HepG2 (cell line): ENCODE data around the gene AMPD2. TPM values are rescaled to one million over a fixed set of nuclear protein-coding genes. Genes with fewer than 3 reads are reported as not detected.

Experiments used
- DPF2 ChIP-seq: sonication (generic); formaldehyde crosslinking; IDR thresholded peaks from 2 replicates; pipeline ENCODE4 v1.4.0; 2020; ENCODE audit warnings: mild to moderate bottlenecking, low read depth, missing genetic modification reagents, borderline replicate concordance
- KLF13 ChIP-seq: sonication (generic); formaldehyde crosslinking; IDR thresholded peaks from 2 replicates; pipeline ENCODE4 v1.4.0; 2020; ENCODE audit warnings: mild to moderate bottlenecking, missing genetic modification reagents
- RBM22 ChIP-seq: fragments of 200-400 bp; formaldehyde crosslinking; optimal IDR thresholded peaks from 2 replicates; pipeline ENCODE3; 2017; ENCODE audit warnings: mild to moderate bottlenecking, low read length, moderate library complexity
- WIZ ChIP-seq: sonication (generic); formaldehyde crosslinking; IDR thresholded peaks from 2 replicates; pipeline ENCODE4 v1.5.1; 2020; ENCODE audit warnings: mild to moderate bottlenecking, missing genetic modification reagents
- ZNF776 ChIP-seq: sonication (generic); formaldehyde crosslinking; IDR thresholded peaks from 2 replicates; pipeline ENCODE4 v1.4.0; 2020; ENCODE audit warnings: mild to moderate bottlenecking, missing genetic modification reagents
- ZNF780A ChIP-seq: sonication (generic); formaldehyde crosslinking; IDR thresholded peaks from 2 replicates; pipeline ENCODE4 v1.8.0; 2022; ENCODE audit warnings: mild to moderate bottlenecking, missing genetic modification reagents, moderate library complexity
- polyA plus RNA-seq, 8 experiments: library from polyadenylated mRNA; depleted of rRNA in 3 of 8; stranded (reverse) in 7 of 8; unstranded in 1 of 8; fragments of >200 nt; fragmentation: Illumina TruSeq in 4 of 8; extraction: Trizol in 4 of 8; gene quantifications; 2 replicates each; pipeline versions ENCODE4 v1.2.1 to v1.2.3, GENCODE V29; 2011 to 2016; ENCODE audit warnings: low read depth in 4 of 8, missing spikeins in 1 of 8, mixed read lengths in 1 of 8; ENCODE audit not compliant: insufficient read depth in 1 of 8
- total RNA-seq, 5 experiments: library from RNA; depleted of rRNA; stranded (reverse); fragments of >200 nt; fragmentation: Illumina TruSeq; extraction: Trizol; gene quantifications; 2 replicates each; pipeline ENCODE4 v1.2.3, GENCODE V29; 2016; ENCODE audit warnings: low read depth in 1 of 5
- TF ChIP-seq, protein P1 (sequence below): sonication (generic); formaldehyde crosslinking; IDR thresholded peaks from 2 replicates; pipeline ENCODE4 v1.5.1; 2020; ENCODE audit warnings: missing genetic modification reagents, mild to moderate bottlenecking, borderline replicate concordance
- TF ChIP-seq, protein P2 (sequence below): sonication (generic); formaldehyde crosslinking; IDR thresholded peaks from 2 replicates; pipeline ENCODE4 v1.5.1; 2020; ENCODE audit warnings: mild to moderate bottlenecking, missing genetic modification reagents, borderline replicate concordance
- TF ChIP-seq, protein P3 (sequence below): sonication (generic); formaldehyde crosslinking; IDR thresholded peaks from 2 replicates; pipeline ENCODE4 v1.5.1; 2020; ENCODE audit warnings: mild to moderate bottlenecking, missing genetic modification reagents, moderate library complexity
- TF ChIP-seq, protein P4 (sequence below): sonication (generic); formaldehyde crosslinking; IDR thresholded peaks from 2 replicates; pipeline ENCODE4 v1.8.0; 2022; ENCODE audit warnings: low read depth, missing genetic modification reagents
- TF ChIP-seq, protein P5 (sequence below): sonication (generic); formaldehyde crosslinking; IDR thresholded peaks from 2 replicates; pipeline ENCODE4 v1.4.0; 2020; ENCODE audit warnings: missing genetic modification reagents
- TF ChIP-seq, protein P6 (sequence below): sonication (generic); formaldehyde crosslinking; IDR thresholded peaks from 2 replicates; pipeline ENCODE4 v1.5.0; 2020; ENCODE audit warnings: missing genetic modification reagents, mild to moderate bottlenecking, borderline replicate concordance

The AMPD2 gene
- total and polyA plus RNA-seq, 2 of the 13 experiments (the other 11 are each of a cell fraction or from before 2014, with no cell fraction given): 62.3 to 82.0 TPM

DNA sequence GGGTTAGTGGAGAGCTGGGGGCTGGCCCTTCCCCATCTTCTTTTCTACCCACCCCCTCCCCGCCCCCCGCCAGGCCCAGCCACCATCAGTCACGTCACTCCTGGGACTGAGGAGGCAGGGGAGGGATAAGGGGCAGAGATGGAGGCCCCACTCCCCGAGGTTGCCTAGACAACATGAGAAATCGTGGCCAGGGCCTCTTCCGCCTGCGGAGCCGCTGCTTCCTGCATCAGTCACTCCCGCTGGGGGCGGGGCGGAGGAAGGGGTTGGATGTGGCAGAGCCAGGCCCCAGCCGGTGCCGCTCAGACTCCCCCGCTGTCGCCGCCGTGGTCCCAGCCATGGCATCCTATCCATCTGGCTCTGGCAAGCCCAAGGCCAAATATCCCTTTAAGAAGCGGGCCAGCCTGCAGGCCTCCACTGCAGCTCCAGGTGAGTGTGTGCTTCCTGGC is 1.2 kb downstream of the AMPD2 start (continued):
- no peak for TF ChIP-seq ZNF780A (CRISPR knock-in tag)
- TF ChIP-seq ZNF776 (CRISPR knock-in tag): no peak
- no peak for TF ChIP-seq WIZ (CRISPR knock-in tag)
- TF ChIP-seq RBM22: peak; percentile 75
- TF ChIP-seq, protein P1, sequence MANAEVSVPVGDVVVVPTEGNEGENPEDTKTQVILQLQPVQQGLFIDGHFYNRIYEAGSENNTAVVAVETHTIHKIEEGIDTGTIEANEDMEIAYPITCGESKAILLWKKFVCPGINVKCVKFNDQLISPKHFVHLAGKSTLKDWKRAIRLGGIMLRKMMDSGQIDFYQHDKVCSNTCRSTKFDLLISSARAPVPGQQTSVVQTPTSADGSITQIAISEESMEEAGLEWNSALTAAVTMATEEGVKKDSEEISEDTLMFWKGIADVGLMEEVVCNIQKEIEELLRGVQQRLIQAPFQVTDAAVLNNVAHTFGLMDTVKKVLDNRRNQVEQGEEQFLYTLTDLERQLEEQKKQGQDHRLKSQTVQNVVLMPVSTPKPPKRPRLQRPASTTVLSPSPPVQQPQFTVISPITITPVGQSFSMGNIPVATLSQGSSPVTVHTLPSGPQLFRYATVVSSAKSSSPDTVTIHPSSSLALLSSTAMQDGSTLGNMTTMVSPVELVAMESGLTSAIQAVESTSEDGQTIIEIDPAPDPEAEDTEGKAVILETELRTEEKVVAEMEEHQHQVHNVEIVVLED: no peak; the same call in 1 of the 2 replicates
- no peak for TF ChIP-seq DPF2 (CRISPR knock-in tag)
- TF ChIP-seq, protein P2, sequence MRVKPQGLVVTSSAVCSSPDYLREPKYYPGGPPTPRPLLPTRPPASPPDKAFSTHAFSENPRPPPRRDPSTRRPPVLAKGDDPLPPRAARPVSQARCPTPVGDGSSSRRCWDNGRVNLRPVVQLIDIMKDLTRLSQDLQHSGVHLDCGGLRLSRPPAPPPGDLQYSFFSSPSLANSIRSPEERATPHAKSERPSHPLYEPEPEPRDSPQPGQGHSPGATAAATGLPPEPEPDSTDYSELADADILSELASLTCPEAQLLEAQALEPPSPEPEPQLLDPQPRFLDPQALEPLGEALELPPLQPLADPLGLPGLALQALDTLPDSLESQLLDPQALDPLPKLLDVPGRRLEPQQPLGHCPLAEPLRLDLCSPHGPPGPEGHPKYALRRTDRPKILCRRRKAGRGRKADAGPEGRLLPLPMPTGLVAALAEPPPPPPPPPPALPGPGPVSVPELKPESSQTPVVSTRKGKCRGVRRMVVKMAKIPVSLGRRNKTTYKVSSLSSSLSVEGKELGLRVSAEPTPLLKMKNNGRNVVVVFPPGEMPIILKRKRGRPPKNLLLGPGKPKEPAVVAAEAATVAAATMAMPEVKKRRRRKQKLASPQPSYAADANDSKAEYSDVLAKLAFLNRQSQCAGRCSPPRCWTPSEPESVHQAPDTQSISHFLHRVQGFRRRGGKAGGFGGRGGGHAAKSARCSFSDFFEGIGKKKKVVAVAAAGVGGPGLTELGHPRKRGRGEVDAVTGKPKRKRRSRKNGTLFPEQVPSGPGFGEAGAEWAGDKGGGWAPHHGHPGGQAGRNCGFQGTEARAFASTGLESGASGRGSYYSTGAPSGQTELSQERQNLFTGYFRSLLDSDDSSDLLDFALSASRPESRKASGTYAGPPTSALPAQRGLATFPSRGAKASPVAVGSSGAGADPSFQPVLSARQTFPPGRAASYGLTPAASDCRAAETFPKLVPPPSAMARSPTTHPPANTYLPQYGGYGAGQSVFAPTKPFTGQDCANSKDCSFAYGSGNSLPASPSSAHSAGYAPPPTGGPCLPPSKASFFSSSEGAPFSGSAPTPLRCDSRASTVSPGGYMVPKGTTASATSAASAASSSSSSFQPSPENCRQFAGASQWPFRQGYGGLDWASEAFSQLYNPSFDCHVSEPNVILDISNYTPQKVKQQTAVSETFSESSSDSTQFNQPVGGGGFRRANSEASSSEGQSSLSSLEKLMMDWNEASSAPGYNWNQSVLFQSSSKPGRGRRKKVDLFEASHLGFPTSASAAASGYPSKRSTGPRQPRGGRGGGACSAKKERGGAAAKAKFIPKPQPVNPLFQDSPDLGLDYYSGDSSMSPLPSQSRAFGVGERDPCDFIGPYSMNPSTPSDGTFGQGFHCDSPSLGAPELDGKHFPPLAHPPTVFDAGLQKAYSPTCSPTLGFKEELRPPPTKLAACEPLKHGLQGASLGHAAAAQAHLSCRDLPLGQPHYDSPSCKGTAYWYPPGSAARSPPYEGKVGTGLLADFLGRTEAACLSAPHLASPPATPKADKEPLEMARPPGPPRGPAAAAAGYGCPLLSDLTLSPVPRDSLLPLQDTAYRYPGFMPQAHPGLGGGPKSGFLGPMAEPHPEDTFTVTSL (CRISPR knock-in tag): no peak; the same call in 1 of the 2 replicates
- TF ChIP-seq, protein P3, sequence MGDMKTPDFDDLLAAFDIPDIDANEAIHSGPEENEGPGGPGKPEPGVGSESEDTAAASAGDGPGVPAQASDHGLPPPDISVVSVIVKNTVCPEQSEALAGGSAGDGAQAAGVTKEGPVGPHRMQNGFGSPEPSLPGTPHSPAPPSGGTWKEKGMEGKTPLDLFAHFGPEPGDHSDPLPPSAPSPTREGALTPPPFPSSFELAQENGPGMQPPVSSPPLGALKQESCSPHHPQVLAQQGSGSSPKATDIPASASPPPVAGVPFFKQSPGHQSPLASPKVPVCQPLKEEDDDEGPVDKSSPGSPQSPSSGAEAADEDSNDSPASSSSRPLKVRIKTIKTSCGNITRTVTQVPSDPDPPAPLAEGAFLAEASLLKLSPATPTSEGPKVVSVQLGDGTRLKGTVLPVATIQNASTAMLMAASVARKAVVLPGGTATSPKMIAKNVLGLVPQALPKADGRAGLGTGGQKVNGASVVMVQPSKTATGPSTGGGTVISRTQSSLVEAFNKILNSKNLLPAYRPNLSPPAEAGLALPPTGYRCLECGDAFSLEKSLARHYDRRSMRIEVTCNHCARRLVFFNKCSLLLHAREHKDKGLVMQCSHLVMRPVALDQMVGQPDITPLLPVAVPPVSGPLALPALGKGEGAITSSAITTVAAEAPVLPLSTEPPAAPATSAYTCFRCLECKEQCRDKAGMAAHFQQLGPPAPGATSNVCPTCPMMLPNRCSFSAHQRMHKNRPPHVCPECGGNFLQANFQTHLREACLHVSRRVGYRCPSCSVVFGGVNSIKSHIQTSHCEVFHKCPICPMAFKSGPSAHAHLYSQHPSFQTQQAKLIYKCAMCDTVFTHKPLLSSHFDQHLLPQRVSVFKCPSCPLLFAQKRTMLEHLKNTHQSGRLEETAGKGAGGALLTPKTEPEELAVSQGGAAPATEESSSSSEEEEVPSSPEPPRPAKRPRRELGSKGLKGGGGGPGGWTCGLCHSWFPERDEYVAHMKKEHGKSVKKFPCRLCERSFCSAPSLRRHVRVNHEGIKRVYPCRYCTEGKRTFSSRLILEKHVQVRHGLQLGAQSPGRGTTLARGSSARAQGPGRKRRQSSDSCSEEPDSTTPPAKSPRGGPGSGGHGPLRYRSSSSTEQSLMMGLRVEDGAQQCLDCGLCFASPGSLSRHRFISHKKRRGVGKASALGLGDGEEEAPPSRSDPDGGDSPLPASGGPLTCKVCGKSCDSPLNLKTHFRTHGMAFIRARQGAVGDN (CRISPR knock-in tag): peak; percentile 62; the same call in 1 of the 2 replicates
- no peak for TF ChIP-seq KLF13 (CRISPR knock-in tag)
- TF ChIP-seq, protein P4, sequence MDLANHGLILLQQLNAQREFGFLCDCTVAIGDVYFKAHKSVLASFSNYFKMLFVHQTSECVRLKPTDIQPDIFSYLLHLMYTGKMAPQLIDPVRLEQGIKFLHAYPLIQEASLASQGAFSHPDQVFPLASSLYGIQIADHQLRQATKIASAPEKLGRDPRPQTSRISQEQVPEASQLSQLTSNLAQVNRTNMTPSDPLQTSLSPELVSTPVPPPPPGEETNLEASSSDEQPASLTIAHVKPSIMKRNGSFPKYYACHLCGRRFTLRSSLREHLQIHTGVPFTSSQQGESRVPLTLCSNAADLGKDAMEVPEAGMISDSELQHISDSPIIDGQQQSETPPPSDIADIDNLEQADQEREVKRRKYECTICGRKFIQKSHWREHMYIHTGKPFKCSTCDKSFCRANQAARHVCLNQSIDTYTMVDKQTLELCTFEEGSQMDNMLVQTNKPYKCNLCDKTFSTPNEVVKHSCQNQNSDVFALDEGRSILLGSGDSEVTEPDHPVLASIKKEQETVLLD (CRISPR knock-in tag): no peak
- TF ChIP-seq, protein P5, sequence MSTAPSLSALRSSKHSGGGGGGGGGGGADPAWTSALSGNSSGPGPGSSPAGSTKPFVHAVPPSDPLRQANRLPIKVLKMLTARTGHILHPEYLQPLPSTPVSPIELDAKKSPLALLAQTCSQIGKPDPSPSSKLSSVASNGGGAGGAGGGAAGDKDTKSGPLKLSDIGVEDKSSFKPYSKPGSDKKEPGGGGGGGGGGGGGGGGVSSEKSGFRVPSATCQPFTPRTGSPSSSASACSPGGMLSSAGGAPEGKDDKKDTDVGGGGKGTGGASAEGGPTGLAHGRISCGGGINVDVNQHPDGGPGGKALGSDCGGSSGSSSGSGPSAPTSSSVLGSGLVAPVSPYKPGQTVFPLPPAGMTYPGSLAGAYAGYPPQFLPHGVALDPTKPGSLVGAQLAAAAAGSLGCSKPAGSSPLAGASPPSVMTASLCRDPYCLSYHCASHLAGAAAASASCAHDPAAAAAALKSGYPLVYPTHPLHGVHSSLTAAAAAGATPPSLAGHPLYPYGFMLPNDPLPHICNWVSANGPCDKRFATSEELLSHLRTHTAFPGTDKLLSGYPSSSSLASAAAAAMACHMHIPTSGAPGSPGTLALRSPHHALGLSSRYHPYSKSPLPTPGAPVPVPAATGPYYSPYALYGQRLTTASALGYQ (CRISPR knock-in tag): no peak
- TF ChIP-seq, protein P6, sequence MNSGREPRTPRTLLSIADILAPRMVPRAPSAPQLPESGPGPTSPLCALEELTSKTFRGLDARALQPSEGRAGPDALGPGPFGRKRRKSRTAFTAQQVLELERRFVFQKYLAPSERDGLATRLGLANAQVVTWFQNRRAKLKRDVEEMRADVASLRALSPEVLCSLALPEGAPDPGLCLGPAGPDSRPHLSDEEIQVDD (CRISPR knock-in tag): no peak
